DOHH2 (cell line): ENCODE data around the gene SNX19.

Source experiments
- H3F3A ChIP-seq: fragments of 200-600 bp; sonication (generic), shearing (Covaris generic); 2 replicates; pipeline ENCODE4 v1.6.0; 2016; ENCODE audit warnings: antibody characterized with exemption, mild to moderate bottlenecking; ENCODE audit not compliant: control insufficient read depth, insufficient read depth
- H3K27ac ChIP-seq: fragments of 200-600 bp; sonication (generic); 2 replicates; pipeline ENCODE4 v1.5.1; 2014; ENCODE audit warnings: low read depth, mild to moderate bottlenecking, low read length, moderate library complexity
- H3K27me3 ChIP-seq: fragments of 200-600 bp; sonication (generic); 2 replicates; pipeline ENCODE4 v1.6.1; 2014; ENCODE audit warnings: mild to moderate bottlenecking, low read length, mixed read lengths; ENCODE audit not compliant: control insufficient read depth
- H3K36me3 ChIP-seq: fragments of 200-600 bp; sonication (generic); 2 replicates; pipeline ENCODE4 v1.6.1; 2014; ENCODE audit warnings: mild to moderate bottlenecking, low read length, moderate library complexity, mixed read lengths; ENCODE audit not compliant: control insufficient read depth
- H3K4me1 ChIP-seq: fragments of 200-600 bp; sonication (generic); 2 replicates; pipeline ENCODE4 v1.6.1; 2014; ENCODE audit warnings: mild to moderate bottlenecking, low read length, mixed read lengths; ENCODE audit not compliant: control insufficient read depth
- H3K4me2 ChIP-seq: fragments of 200-600 bp; sonication (generic); 2 replicates; pipeline ENCODE4 v1.6.0; 2014; ENCODE audit warnings: mild to moderate bottlenecking, low read length, moderate library complexity
- H3K4me3 ChIP-seq: fragments of 200-600 bp; sonication (generic); 2 replicates; pipeline ENCODE4 v1.5.1; 2014; ENCODE audit warnings: mild to moderate bottlenecking, low read length, mixed read lengths
- H3K79me2 ChIP-seq: fragments of 200-600 bp; sonication (generic); 2 replicates; pipeline ENCODE4 v1.6.1; 2014; ENCODE audit warnings: mild to moderate bottlenecking, low read length, mixed read lengths; ENCODE audit not compliant: control insufficient read depth
- H3K9me2 ChIP-seq: fragments of 200-600 bp; sonication (generic); replicated peaks from 2 replicates; pipeline ENCODE4 v1.6.1; 2014; ENCODE audit warnings: mild to moderate bottlenecking, low read length, mixed read lengths; ENCODE audit not compliant: control insufficient read depth
- H3K9me3 ChIP-seq: fragments of 200-600 bp; sonication (generic); 2 replicates; pipeline ENCODE4 v1.6.1; 2014; ENCODE audit warnings: antibody characterized with exemption, low read length, mixed read lengths; ENCODE audit not compliant: control insufficient read depth, insufficient read depth
- H4K20me1 ChIP-seq: fragments of 200-600 bp; sonication (generic); 2 replicates; pipeline ENCODE4 v1.6.0; 2014; ENCODE audit warnings: low read depth, mild to moderate bottlenecking, antibody characterized with exemption, low read length, moderate library complexity; ENCODE audit not compliant: control insufficient read depth, insufficient read depth
- EZH2phosphoT487 ChIP-seq: fragments of 200-600 bp; sonication (generic); IDR thresholded peaks from 2 replicates; pipeline ENCODE4 v1.6.1; 2017; ENCODE audit warnings: borderline replicate concordance, mild to moderate bottlenecking, antibody characterized with exemption, low read length, moderate library complexity, mixed read lengths
- TF ChIP-seq, protein P1 (sequence below): fragments of 200-600 bp; sonication (generic); IDR thresholded peaks from one replicate; pipeline ENCODE4 v1.5.1; 2014; ENCODE audit warnings: antibody characterized with exemption, mild to moderate bottlenecking, low read depth, low read length; ENCODE audit not compliant: poor library complexity, severe bottlenecking

The SNX19 gene

DNA sequence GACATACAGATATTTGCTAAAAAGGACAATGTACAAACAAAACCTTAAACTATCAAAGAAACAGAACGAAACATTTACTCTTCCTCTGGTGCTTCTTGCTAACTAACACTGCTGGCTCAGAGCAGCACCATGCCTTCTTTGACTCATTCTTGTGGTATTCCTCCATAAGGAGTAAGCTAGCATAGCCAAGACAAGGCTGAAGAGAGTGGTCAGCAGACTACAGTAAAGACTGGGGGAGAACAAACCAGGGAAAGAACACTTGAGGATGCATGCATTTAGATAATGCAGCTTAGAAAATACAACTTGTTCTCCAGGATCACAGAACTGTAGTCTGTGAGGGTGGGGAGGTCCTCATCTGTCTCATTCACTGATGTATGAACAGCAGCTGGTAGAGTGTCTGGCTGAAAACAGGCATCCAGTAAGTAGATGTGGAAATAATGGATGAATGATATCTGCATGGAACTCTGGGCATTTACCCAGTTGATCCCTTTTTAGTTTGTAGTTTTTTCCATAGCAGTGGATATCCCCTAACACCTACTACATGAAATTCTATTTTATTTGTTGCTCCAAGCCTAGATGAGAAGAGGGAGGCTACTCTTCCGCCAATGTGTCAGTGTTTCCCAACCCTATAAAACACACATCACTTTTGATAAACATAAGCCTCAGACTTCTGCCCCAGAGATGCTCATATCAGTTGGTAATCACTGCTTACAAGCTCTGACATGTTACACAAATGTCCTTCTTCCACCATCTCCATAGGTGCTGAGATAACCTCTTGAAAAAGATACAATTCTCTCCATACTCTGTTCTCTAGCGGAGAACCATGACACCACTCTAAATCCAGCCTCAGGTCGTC is 7.3 kb downstream of the SNX19 start:
- Histone ChIP-seq H3K36me3 (peaks cover 70% of the 10 kb centered on the region), H3K4me3 (no peak overlapping the region), H3K4me1 (peaks cover 7% of the 10 kb centered on the region), H4K20me1 (no peaks in the 10 kb centered on the region), H3K79me2 (peaks cover 15% of the 10 kb centered on the region), H3K27me3 (no peaks in the 10 kb centered on the region), H3K4me2 (no peak overlapping the region), H3F3A (no peaks in the 10 kb centered on the region), H3K27ac (no peak overlapping the region), H3K9me2 (no peaks in the 10 kb centered on the region), H3K9me3 (no peaks in the 10 kb centered on the region)
- no peak for TF ChIP-seq EZH2phosphoT487

DNA sequence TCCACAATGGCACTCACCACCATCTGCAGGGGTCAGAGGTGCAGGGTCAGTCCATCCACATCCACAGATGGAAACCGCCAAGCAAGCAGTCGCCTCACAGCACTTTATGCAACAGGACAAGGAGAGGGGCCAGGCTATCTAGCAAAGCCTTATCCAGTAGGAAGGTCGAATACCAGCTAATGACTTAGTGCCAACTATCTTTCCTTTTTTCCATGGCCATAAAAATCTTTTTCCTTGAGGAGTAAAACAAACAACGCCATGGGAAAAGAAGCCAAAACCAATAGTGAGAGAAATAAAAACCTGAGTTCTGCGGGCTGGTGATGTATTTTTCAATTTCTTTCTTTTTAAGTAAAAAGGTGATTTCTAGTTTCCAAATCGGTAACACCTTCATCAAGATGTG is 8.2 kb downstream of the SNX19 start:
- TF ChIP-seq EZH2phosphoT487 = no peak
- TF ChIP-seq, protein P1, sequence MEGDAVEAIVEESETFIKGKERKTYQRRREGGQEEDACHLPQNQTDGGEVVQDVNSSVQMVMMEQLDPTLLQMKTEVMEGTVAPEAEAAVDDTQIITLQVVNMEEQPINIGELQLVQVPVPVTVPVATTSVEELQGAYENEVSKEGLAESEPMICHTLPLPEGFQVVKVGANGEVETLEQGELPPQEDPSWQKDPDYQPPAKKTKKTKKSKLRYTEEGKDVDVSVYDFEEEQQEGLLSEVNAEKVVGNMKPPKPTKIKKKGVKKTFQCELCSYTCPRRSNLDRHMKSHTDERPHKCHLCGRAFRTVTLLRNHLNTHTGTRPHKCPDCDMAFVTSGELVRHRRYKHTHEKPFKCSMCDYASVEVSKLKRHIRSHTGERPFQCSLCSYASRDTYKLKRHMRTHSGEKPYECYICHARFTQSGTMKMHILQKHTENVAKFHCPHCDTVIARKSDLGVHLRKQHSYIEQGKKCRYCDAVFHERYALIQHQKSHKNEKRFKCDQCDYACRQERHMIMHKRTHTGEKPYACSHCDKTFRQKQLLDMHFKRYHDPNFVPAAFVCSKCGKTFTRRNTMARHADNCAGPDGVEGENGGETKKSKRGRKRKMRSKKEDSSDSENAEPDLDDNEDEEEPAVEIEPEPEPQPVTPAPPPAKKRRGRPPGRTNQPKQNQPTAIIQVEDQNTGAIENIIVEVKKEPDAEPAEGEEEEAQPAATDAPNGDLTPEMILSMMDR = no peak
- Histone ChIP-seq H3K36me3 (peaks cover 67% of the 10 kb centered on the region), H3K79me2 (peaks cover 6% of the 10 kb centered on the region), H3K9me2 (no peaks in the 10 kb centered on the region), H4K20me1 (no peaks in the 10 kb centered on the region), H3F3A (no peaks in the 10 kb centered on the region), H3K27me3 (no peaks in the 10 kb centered on the region), H3K4me3 (no peak overlapping the region), H3K4me1 (no peaks in the 10 kb centered on the region), H3K27ac (no peak overlapping the region), H3K4me2 (no peak overlapping the region), H3K9me3 (no peaks in the 10 kb centered on the region)

- H3K4me2 ChIP-seq = no peak overlapping the region
- no peaks in the 10 kb centered on the region for H3K9me3 ChIP-seq
- H3K9me2 ChIP-seq = no peaks in the 10 kb centered on the region
- H3K4me3 ChIP-seq = no peak overlapping the region
- H3F3A ChIP-seq = no peaks in the 10 kb centered on the region
- H3K27ac ChIP-seq = no peak overlapping the region
- peaks cover under 1% of the 10 kb centered on the region for H3K79me2 ChIP-seq
- no peaks in the 10 kb centered on the region for H3K4me1 ChIP-seq
- H3K27me3 ChIP-seq = no peaks in the 10 kb centered on the region
- H4K20me1 ChIP-seq = no peaks in the 10 kb centered on the region
- TF ChIP-seq, protein P1 = no peak
- peaks cover 70% of the 10 kb centered on the region for H3K36me3 ChIP-seq
Observed at GRCh38 chr11:130907229-130907628, 9.1 kb downstream of the SNX19 start.

GRCh38 chr11:130906616-130907015 is 9.7 kb downstream of the SNX19 start:
- no peak for TF ChIP-seq EZH2phosphoT487
- TF ChIP-seq, protein P1 = no peak
- no peak overlapping the region for H3K27ac ChIP-seq
- no peaks in the 10 kb centered on the region for H4K20me1 ChIP-seq
- no peak overlapping the region for H3K4me3 ChIP-seq
- H3K4me2 ChIP-seq = no peak overlapping the region
- no peaks in the 10 kb centered on the region for H3K9me3 ChIP-seq
- peaks cover 72% of the 10 kb centered on the region for H3K36me3 ChIP-seq
- H3F3A ChIP-seq = no peaks in the 10 kb centered on the region
- no peaks in the 10 kb centered on the region for H3K79me2 ChIP-seq
- no peaks in the 10 kb centered on the region for H3K27me3 ChIP-seq
- H3K4me1 ChIP-seq = no peaks in the 10 kb centered on the region
- no peaks in the 10 kb centered on the region for H3K9me2 ChIP-seq
